Osteoblast (primary cell): Measurements from ENCODE around the gene DNAAF5. TPM values are rescaled to one million over a fixed set of nuclear protein-coding genes. Genes with fewer than 3 reads are reported as not detected.

Experiments used
- DNase-seq: peaks from one replicate; pipeline ENCODE4 v3.0.0; 2011; ENCODE audit warnings: low spot score, mixed read lengths; ENCODE audit not compliant: insufficient read length; ENCODE audit errors: missing footprints
- H2AFZ ChIP-seq: 2 replicates; pipeline ENCODE4 v1.6.0; 2011; ENCODE audit warnings: mild to moderate bottlenecking, low read length
- H3K27ac ChIP-seq: 2 replicates; pipeline ENCODE4 v1.5.1; 2011; ENCODE audit warnings: mild to moderate bottlenecking, low read depth, low read length, moderate library complexity
- H3K27me3 ChIP-seq: 2 replicates; pipeline ENCODE4 v1.6.0; 2012; ENCODE audit warnings: mild to moderate bottlenecking, control low read depth, inconsistent platforms, low read length, moderate library complexity; ENCODE audit not compliant: insufficient read depth
- H3K36me3 ChIP-seq: 2 replicates; pipeline ENCODE4 v1.5.1; 2011; ENCODE audit warnings: mild to moderate bottlenecking, low read length, control low read depth, moderate library complexity; ENCODE audit not compliant: insufficient read depth
- H3K4me1 ChIP-seq: 2 replicates; pipeline ENCODE4 v1.5.1; 2011; ENCODE audit warnings: mild to moderate bottlenecking, low read length, control low read depth, moderate library complexity; ENCODE audit not compliant: insufficient read depth
- H3K4me2 ChIP-seq: 2 replicates; pipeline ENCODE4 v1.6.0; 2011; ENCODE audit warnings: mild to moderate bottlenecking, low read length; ENCODE audit not compliant: insufficient read depth
- H3K4me3 ChIP-seq: fragments of 200-600 bp; sonication (generic); 3 replicates; pipeline ENCODE4 v1.5.1; 2012; ENCODE audit warnings: mild to moderate bottlenecking, low read length, inconsistent platforms; ENCODE audit not compliant: insufficient read depth
- H3K79me2 ChIP-seq: 2 replicates; pipeline ENCODE4 v1.6.0; 2012; ENCODE audit warnings: mild to moderate bottlenecking, low read length, control low read depth, inconsistent platforms; ENCODE audit not compliant: insufficient read depth
- H3K9me3 ChIP-seq: 2 replicates; pipeline ENCODE4 v1.5.1; 2011; ENCODE audit warnings: low read depth, low read length, control low read depth
- H4K20me1 ChIP-seq: 2 replicates; pipeline ENCODE4 v1.6.0; 2012; ENCODE audit warnings: mild to moderate bottlenecking, low read length, control low read depth; ENCODE audit not compliant: insufficient read depth
- total RNA-seq: library from RNA; depleted of rRNA; stranded (reverse); fragments of >200 nt; gene quantifications from 2 replicates; pipeline ENCODE4 v1.2.3, GENCODE V29; 2012
- TF ChIP-seq, protein P1 (sequence below): IDR thresholded peaks from 2 replicates; pipeline ENCODE4 v1.5.1; 2011; ENCODE audit warnings: mild to moderate bottlenecking, low read depth, low read length, moderate library complexity; ENCODE audit errors: extremely low read depth

The DNAAF5 gene
- total RNA-seq, 1 donor, result 22.4 TPM

DNA sequence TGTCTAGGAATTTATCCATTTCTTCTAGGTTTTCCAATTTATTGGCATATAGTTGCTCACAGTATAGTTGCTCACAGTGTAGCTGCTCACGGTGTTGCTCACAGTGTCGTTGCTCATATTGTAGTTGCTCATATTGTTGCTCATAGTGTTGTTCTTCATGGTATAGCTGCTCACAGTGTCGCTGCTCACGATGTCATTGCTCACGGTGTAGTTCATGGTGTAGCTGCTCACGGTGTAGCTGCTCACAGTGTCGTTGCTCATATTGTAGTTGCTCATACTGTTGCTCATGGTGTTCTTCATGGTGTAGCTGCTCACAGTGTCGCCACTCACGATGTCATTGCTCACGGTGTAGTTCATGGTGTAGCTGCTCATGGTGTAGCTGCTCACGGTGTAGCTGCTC is 8.3 kb downstream of the DNAAF5 start:
- H2AFZ ChIP-seq, result no peak overlapping the region
- H3K27me3 ChIP-seq, result no peaks in the 10 kb centered on the region
- no peaks in the 10 kb centered on the region for H3K4me1 ChIP-seq
- H3K79me2 ChIP-seq, result peaks cover 80% of the 10 kb centered on the region
- TF ChIP-seq, protein P1, sequence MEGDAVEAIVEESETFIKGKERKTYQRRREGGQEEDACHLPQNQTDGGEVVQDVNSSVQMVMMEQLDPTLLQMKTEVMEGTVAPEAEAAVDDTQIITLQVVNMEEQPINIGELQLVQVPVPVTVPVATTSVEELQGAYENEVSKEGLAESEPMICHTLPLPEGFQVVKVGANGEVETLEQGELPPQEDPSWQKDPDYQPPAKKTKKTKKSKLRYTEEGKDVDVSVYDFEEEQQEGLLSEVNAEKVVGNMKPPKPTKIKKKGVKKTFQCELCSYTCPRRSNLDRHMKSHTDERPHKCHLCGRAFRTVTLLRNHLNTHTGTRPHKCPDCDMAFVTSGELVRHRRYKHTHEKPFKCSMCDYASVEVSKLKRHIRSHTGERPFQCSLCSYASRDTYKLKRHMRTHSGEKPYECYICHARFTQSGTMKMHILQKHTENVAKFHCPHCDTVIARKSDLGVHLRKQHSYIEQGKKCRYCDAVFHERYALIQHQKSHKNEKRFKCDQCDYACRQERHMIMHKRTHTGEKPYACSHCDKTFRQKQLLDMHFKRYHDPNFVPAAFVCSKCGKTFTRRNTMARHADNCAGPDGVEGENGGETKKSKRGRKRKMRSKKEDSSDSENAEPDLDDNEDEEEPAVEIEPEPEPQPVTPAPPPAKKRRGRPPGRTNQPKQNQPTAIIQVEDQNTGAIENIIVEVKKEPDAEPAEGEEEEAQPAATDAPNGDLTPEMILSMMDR, result no peak
- no peak overlapping the region for H3K27ac ChIP-seq
- H3K4me3 ChIP-seq, result no peak overlapping the region
- H3K9me3 ChIP-seq, result peaks cover 7% of the 10 kb centered on the region
- DNase-seq, result no peak
- peaks cover 33% of the 10 kb centered on the region for H4K20me1 ChIP-seq
- no peak overlapping the region for H3K4me2 ChIP-seq
- peaks cover 19% of the 10 kb centered on the region for H3K36me3 ChIP-seq

DNA sequence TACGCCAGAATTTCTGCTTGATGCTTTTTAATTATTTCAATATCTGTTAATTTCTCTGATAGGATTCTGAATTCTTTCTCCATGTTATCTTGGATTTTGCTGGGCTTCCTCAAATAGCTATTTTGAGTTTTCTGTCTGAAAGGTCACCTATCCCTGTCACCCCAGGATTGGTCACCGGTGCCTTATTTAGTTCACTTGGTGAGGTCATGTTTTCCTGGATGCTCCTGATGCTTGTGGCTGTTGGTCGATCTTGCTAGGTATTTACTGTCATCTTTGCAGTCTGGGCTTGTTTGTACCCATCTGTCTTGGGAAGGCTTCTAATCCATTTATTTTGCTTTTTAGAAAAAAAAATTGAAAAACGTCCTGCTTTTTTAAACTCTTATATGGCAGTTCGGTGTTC is 11.7 kb downstream of the DNAAF5 start:
- Histone ChIP-seq H3K79me2 (peaks cover 55% of the 10 kb centered on the region), H3K27me3 (no peaks in the 10 kb centered on the region), H2AFZ (no peak overlapping the region), H3K36me3 (no peaks in the 10 kb centered on the region), H3K4me3 (no peak overlapping the region), H3K4me1 (no peaks in the 10 kb centered on the region), H3K9me3 (peaks cover 7% of the 10 kb centered on the region), H3K27ac (no peak overlapping the region), H3K4me2 (no peak overlapping the region), H4K20me1 (peaks cover 26% of the 10 kb centered on the region)
- TF ChIP-seq, protein P1, result no peak
- no peak for DNase-seq

DNA sequence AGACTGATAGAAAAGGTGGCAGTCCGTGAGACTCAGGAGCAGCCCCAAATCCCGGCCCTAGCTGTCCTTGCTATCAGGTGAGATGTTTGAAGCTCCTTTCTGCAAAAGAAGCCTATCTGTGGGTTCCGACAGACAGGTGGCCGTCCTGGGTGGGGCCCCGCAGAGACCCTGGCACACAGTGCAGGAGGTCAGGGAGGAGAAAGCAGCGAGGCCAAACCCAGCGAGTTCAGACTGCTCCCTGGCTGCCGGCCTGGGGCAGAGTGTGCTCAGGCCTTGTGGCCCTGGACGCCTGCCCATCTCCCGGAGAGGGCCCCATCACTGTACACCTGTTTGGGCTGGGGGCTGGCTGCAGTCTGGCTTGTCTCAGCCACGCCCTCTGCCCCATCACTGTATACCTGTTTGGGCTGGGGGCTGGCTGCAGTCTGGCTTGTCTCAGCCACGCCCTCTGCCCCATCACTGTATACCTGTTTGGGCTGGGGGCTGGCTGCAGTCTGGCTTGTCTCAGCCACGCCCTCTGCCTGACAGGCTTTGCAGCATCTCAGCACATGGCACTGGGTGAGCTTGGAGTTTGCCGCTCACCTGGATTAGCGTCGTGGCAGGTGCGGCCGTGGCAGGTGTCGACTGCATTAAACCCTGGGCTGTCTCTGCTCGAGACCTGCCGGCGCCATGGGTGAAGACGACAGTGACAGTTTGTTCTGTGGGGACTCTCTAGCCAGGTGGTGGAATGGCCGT is 12.4 kb downstream of the DNAAF5 start:
- no peak for DNase-seq
- H3K4me2 ChIP-seq, result no peak overlapping the region
- peaks cover 49% of the 10 kb centered on the region for H3K79me2 ChIP-seq
- TF ChIP-seq, protein P1, result no peak
- H3K36me3 ChIP-seq, result no peaks in the 10 kb centered on the region
- peaks cover 26% of the 10 kb centered on the region for H4K20me1 ChIP-seq
- peaks cover 7% of the 10 kb centered on the region for H3K9me3 ChIP-seq
- no peaks in the 10 kb centered on the region for H3K4me1 ChIP-seq
- no peaks in the 10 kb centered on the region for H3K27me3 ChIP-seq
- H3K4me3 ChIP-seq, result no peak overlapping the region
- H3K27ac ChIP-seq, result no peak overlapping the region
- H2AFZ ChIP-seq, result no peak overlapping the region

DNA sequence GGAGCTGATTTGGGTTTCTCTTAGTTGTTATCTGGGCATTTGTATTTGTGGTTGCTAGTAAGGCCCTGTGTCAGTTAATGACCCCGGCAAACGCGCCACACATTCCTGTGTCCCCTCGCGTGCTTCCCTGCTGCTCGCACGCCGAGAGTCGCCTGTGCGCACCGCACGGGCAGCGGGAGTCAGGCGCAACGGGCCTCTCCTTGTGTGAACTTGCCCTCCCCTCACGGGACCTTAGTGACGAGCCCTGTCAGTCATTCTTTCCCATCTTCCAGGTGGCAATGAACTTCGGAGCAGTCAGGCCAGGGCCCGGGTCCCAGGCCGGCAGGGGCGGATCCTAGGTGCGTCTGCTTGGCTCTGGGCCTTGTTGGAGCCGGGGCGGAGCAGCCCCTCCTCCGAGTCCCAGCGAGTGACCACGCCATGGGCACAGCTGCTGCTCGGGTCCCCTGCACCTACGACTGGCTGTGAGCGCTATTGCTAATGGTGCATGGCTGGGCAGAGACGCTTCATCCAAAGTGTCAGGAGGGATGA is 13.0 kb downstream of the DNAAF5 start:
- no peak for DNase-seq
- H3K4me3 ChIP-seq, result no peak overlapping the region
- H3K4me2 ChIP-seq, result no peak overlapping the region
- peaks cover 23% of the 10 kb centered on the region for H4K20me1 ChIP-seq
- H3K27ac ChIP-seq, result no peak overlapping the region
- H3K27me3 ChIP-seq, result no peaks in the 10 kb centered on the region
- H2AFZ ChIP-seq, result no peak overlapping the region
- no peaks in the 10 kb centered on the region for H3K4me1 ChIP-seq
- H3K9me3 ChIP-seq, result peaks cover 3% of the 10 kb centered on the region
- H3K36me3 ChIP-seq, result no peaks in the 10 kb centered on the region
- H3K79me2 ChIP-seq, result peaks cover 43% of the 10 kb centered on the region
- TF ChIP-seq, protein P1, result no peak
